Nucleus accumbens (tissue), 56 donors: ENCODE data around the gene SLC49A4.
"Not testable (repeated sequence)": the region's sequence is repeated elsewhere in the genome, so short reads cannot be mapped to it uniquely, and the experiment has no call there.

ENCODE experiments used
- DNase-seq, 56 donors: peaks; one replicate each; lab custom pipeline; 2025; lab: John Stamatoyannopoulos, UW

Gene SLC49A4, protein sequence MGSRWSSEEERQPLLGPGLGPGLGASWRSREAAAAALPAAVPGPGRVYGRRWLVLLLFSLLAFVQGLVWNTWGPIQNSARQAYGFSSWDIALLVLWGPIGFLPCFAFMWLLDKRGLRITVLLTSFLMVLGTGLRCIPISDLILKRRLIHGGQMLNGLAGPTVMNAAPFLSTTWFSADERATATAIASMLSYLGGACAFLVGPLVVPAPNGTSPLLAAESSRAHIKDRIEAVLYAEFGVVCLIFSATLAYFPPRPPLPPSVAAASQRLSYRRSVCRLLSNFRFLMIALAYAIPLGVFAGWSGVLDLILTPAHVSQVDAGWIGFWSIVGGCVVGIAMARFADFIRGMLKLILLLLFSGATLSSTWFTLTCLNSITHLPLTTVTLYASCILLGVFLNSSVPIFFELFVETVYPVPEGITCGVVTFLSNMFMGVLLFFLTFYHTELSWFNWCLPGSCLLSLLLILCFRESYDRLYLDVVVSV

DNA sequence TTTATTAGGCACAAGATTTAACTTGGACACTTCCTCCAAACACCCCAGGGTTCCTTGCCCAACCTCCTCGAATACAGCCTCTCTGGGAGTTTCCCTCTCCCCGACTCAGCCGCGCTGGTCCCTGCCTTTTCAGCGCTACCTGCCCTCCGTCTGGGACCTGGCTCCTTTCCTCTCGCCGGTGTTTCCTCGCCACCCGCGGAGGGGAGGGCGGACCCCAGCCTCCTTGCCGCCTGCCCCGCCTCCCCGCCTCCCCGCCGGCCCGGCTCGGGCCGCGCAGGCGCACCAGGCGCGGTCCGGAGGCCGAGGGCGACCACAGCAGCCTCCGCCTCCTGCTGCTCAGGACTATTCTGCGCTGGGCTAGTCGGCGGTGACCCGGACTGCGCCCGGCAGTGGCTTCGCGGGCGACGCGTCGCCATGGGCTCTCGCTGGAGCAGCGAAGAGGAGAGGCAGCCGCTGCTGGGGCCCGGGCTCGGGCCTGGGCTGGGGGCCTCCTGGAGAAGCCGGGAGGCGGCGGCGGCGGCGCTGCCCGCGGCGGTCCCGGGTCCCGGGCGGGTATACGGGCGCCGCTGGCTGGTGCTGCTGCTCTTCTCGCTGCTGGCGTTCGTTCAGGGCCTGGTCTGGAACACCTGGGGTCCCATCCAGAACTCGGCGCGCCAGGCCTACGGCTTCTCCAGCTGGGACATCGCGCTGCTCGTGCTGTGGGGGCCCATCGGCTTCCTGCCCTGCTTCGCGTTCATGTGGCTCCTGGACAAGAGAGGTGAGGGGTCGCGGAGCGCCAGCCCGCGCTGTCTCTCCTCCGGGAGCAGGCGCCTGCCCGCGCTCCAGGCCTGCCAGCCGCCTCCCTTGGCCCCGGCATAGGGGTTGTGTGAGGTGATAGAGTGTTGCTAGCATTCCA lies at the start of gene SLC49A4:
Gene SLC49A4, plus strand, starts transcription at position 291 of the 895 bp plus-strand sequence. Its CDS starts 124 bp downstream, at position 415.
- DNase-seq, result no peak

DNA sequence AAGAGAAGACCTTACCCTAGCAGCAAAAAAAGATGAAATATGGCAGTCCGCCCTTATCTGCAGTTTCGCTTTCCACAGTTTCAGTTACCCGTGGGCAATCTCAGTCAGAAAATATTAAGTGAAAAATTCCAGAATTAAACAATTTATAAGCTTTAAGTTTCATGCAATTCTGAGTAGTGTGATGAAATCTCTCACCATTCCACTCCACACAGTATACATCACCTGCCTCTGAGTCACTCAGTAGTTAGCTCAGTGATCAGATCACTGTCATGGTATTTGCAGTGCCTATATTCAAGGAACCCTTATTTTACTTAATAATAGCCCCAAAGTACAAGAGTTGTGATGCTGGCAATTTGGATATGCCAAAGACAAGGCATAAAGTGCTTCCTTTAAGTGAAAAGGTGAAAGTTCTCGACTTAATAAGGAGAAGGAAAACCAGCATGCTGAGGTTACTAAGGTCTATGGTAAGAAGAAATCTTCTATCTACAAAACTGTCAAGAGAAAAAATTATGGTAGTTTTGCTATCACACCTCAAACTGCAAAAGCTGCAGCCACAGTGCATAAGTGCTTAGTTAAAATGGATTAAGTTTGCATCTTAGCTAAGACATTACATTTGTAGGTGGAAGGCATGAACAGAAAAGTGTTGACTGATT lies 49.4 kb upstream of the SLC49A4 start:
- no peak for DNase-seq

DNA sequence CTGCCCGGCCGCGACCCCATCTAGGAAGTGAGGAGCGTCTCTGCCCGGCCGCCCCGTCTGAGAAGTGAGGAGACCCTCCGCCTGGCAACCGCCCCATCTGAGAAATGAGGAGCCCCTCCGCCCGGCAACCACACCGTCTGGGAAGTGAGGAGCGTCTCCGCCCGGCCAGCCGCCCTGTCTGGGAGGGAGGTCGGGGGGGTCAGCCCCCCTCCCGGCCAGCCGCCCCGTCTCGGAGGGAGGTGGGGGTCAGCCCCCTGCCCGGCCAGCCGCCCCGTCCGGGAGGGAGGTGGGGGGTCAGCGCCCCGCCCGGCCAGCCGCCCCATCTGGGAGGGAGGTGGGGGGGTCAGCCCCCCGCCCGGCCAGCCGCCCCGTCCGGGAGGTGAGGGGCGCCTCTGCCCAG lies 47.6 kb upstream of the SLC49A4 start:
- DNase-seq, result not testable (repeated sequence)

DNA sequence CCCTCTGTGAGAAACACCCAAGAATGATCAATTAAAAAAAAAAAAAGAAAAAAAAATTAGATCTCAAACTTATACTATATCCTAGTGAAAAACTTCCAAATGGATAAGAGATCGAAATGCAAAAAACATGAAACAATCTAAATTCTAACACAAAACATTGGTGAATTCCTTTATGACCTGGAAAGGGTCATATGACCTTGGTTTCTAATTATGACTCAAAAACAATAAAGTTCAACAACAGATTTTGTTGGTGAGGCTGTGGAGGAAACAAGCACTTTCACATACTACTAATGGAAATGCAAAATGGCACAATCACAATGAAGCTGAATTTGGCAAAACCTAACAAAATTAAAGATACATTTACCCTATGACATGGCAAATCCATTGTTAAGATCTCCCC lies 46.5 kb upstream of the SLC49A4 start:
- DNase-seq, result no peak

DNA sequence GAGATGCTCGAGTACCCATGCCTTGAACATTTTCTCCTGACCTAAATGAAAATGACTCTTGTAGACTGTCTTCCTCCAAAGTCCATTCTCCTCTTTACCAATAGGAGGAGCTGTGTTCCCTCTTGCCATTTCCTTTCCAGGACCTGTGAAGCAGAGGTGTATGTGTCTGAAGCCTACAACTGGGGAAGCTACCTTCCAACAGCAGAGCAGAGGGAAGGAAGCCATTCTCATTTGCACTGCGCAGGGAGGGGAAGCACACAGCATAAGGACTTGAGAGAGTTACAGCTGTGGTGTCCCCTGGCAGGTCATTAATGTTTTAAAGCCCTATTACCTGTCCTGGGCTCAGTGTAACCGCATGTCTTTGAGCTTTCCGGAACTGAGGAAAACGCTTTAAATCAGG lies 39.9 kb upstream of the SLC49A4 start:
- no peak for DNase-seq

DNA sequence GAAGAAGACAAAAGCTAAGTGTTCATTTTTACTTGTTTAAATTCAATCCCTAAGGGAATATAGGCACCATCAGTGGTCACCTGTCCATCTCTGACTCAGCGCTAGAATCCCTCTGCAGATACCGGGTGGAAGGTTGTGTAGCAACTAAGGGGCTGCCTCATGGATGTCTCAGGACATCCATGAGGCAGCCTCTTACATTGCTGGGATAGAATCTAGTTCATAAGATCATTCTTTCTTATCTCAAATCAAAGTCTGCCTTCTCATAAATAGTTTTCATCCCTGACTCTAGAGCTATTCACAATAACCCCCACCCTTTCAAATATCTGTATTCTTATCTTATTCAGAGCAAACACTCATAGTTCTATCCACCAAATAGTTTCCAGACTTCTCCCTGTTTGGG lies 39.4 kb upstream of the SLC49A4 start:
- DNase-seq, result no peak

DNA sequence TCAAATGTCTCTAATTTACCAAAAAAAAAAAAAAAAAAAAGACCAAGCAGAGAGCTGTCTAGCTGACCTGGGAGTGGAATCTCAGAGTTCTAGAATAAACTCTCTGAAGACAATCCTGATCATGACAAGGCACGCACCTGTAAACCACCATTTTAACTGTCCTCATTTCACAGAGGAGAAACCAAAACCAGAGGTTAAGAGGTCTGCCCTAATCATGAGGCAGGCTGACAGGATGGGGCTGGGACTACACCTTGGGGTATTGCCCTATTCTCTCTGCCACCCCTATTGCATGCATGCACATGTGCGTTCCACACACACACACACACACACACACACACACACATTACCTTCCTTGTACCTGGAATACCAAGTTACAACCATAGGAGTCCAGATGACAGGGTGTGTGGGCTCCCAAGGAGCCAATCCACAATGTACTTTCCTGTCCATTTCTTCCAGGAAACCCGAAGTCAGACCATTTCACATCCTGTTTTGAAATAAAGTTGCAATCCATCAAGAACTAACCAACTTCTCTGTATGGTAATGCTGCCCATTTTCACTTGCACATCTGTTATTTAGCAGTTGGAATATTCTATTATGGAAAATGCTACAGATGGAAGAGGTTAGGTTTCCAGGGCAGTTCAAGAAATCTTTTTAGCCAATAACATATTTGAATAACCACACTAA lies 35.9 kb upstream of the SLC49A4 start:
- no peak for DNase-seq

DNA sequence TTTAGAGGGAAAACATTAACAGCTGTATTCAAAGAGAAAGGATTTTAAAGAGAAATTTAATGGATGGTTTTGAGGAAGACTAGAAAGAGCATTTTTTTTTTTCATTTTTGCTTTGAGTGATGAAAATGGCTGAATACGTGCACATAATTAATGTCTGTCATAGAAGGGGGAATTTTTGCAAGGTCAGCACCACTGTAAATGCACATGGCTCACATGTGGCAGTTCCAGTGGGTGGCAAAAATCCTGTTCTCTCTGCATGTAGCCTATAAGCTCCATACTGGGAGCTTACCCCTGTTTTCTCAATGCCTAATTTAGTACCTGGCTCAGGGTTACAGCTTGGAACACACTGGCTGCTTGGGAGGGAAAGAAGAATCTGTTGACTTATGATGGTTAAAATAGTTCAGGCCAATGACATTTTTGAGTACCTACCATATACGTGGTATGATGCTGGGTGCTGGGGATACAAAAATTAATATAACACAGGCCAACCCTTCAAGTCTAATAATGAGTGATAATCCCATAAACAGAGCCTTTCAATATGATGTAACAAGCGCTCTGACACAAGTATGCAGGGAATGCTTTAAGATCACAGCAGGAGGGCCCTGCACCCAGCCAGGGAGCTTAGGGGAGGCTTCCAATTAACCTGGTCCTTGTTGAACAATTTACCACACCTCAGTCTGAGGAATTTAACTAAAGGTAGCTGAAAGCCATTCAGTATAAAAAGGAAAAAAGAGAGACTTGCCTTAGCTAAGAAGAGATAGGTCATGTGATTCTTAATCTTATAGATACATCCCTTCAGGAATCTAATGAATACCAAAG lies 34.2 kb upstream of the SLC49A4 start:
- no peak for DNase-seq

DNA sequence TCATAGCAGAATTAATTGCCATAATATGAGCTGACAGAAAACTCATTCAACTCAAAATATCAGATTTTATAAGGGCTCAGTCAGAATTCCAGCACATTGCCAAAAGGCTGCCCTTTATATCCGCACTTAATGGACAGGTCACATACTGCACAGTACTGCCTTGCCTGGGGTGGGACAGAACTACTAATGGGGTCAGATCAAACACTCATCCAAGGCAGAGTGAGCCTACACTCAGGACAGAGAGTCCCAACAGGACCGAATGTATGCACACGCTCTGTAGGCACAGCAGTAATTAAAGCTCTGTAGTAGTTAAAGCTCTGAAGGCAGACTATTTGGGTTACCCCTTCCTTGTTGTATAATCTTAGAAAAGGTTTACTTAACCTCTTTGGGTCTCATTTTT lies 28.4 kb upstream of the SLC49A4 start:
- no peak for DNase-seq

DNA sequence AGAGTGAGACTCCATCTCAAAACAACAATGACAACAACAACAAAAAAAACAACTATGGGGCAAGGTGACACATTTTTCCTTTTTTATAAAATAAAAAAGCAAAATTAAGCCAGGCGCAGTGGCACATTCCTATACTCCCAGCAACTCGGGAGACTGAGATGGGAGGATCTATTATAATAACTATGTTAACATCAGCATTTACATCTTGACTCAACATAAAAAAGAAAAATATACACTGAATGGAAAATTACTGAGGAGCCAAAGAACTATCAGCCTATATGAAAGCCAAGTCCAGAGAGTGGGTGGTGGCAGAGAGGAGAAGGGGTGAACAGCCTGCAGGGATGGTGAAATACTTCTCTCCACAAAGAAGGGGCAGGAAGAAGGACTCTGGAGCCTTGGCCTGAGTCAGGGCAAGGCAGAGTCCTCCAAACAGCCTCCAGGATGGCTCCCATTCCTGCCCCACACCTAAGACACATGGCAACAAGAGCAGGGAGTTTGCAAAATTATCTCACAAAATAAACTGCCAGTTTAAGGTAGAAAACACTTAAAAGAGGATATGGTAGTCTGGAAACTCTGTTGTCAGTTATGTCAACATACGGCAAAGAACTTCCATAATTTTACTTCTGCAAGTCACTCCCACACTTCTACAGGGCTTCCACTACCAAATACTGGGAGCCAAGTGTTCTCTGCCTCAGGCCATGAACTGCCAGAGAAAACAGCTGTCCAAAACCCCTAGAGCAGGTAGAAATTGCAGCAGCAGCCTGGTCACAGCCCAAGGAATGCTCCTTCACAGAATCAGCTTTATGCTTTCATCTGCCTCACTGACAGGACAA lies 27.1 kb upstream of the SLC49A4 start:
- DNase-seq, result no peak

DNA sequence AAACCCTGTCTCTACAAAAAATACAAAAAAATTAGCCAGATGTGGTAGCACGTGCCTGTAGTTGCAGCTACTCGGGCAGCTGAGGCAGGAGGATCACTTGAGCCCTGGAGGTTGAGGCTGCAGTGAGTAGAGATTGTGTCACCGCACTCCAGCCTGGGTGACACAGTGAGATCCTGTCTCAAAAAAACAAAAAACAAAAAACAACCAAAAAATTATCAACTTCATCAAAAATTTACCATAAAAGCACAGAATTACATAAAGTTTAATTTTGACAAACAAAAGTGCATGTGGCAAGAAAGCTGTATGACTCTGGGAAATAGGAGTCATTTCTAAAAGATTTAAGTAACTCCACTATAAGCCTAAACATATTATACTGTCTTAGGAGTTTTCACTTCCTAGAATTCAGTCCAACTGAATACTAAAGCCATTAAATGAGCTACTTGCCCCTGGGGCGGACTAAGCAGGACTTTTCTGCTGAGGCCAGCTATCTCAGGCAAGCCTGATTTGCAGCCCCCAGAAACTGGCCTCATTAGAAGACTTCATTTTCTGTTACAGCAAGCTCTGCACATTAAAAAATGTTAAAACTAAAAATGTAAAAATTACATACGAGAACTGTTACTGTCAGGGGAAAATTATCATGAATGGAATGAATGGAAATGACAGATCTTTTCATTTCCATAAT lies 24.2 kb upstream of the SLC49A4 start:
- DNase-seq, result no peak

DNA sequence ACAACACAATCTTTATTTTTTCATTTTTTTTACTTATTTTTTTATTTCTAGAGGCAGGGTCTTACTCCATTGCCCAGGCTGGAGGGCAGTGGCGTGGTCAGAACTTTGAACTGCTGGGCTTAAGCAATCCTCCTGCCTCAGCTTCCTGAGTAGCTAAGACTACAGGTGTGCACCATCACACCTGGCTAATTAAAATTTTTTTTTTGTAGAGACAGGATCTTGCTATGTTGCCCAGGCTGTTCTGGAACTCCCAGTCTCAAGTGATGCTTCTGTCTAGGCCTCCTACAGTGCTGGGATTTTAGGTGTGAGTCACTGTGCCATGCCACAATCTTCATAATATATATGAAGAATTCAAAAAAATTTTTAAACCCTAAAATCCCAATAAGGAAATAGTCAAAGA lies 22.0 kb upstream of the SLC49A4 start:
- DNase-seq, result no peak

DNA sequence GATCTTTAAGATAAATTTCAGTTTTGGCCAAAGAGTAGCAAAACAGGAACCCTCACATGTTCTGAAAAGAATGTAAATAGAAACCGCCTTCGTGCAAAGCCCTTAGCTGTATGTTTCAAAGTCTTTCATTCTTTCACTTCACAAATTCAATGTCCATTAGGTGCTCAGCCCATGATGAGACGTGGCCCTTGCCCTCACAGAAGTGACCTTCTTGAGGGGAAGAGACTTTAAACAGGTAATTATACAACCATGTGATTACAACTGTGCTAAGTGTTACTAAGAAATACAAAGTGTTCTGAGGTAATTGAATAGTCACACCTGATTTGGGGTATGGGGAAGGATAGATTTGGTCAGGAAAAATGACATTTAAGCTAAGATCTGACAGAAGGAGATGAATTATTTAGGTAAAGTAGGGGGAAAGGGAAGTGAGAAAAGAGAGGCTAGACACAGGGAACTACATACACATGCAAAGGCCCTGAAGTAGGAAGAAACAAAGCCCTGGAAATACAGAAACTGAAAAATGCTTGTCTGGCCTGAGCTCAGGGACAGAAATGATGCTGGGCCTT lies 20.8 kb upstream of the SLC49A4 start:
- DNase-seq, result no peak

DNA sequence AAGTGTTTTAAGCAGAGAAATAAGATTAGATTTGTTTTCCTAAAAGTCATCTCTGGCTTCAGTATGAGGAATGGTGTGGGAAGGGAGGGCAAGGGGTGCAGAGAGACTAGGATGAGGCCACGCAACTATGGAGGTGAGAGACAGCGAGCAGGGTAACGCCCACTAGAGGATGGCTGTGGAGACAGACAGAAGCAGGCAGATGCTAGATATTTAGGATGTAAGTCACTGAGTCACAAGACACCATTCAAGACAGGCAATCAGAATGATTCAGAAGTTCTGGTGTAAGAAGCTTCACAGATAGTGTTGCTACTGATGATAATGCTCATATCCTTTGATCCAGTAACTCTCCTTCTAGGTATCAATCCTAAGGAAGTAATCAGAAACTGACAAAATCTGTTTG lies 20.3 kb upstream of the SLC49A4 start:
- DNase-seq, result no peak

DNA sequence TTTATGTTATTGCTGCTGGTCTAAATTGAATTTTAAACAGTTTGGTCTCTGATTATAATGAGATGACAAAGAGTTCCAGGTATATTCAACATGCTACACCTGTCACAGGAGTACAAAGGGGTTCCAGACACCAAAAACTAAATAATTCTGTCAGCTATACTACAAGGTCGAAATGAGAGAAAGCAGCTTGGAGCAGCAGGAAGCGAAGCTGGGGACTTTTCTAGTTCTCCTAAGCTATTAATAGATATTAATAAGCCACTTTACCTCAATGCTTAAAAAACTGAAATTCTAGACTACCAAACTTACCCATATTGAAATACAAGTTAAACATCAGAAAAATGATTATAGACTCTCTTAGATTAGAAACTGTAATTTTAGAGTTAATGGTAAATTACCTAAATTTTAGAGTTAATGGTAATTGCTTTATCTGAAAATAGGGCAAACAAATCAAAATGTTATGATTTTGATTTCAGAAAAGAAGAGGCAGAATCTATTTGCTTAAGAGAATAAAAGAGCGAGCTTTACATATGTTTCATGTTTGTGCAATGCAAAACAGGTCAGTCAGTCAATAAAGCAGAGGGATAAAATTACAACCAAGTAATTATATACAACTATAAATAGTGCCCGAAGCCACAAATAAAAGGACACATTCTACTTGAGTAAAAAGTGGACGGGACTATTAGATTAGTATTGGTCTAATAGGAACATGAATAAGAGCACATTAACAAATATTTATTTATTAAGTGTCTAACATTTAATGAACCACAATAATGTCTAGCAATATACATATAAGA lies 18.0 kb upstream of the SLC49A4 start:
- no peak for DNase-seq

DNA sequence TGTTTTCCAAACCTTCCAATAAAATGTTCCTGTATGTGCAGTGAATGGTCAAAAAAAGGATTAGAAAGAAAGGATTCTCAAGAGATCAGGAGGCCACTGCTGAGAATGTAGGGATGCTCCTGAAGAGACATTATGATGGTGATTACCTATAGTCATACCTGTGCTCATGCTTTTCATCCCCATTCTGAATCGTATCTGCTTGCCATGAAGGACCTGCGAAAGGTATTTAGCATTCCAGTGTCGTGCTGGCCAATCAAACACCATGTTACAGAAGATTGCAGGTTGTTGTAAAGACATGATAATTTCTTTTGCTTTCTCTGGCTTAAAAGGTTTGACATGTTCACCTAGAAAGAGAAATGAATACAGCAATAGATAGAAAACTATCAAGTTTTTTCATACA lies 17.3 kb upstream of the SLC49A4 start:
- DNase-seq, result no peak

DNA sequence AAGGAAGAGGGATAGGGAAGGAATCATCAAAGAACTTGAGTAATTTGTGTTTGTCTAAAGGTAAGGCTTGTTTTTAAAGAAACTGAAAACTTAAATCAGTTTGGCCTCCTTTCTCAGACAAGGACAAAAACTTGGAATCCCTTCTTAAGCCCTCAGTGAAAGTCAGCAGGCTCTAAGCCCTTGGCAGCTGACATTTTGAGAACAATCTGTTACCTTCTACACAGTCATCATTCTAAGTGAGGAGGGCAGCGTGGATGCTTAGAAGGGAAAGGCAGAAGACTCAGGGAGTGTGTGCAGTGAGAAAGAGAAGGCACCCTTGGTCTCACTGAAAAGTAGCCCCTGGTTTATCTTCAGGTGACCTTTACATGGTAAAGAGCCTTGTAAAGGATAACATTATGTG lies 12.1 kb upstream of the SLC49A4 start:
- DNase-seq, result no peak
